HG02623 (cell line): ENCODE measurements around the gene DTNBP1.

ENCODE experiments used
- ATAC-seq: cut with Tn5 transposase; IDR thresholded peaks from one replicate; pipeline ENCODE4 v1.9.1; 2021; ENCODE audit warnings: moderate library complexity; ENCODE audit not compliant: unreplicated experiment

The DTNBP1 gene

DNA sequence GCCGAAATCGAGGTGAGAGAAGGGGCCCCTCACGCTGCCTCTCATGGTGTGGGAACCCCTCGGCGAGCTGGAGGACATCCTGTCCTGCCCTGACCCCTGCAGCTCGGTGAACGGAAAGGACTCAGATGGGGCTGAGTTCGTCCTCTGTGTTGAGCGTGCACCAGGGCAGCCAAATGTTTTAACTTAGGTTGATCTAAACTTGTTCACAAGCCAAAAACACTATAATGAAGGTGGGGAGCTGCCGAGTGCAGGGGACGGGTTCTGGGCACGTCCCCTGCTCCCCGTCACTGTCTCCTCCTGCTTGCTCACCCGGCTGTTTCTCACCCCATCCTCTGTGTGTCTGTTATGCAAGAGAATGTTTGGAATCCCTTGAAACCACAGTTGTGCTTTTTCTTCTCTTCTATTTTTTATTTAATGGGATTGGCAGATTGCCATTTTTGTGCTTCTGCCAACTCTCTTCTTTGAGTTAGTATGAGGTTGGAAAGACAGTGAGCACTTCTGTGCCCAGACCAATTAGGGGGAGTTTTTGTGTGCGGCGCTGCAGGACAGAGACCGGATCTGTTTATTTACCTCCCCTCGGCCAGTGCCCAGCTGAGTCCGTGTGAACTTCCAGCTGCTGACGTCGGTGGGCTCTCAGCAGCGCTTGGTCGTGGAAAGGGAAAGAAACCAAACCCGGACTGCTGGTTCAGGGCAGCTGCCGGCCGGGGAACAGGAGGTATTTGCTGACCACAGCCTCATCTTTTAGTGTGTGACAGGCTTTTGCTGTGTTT lies 158.1 kb downstream of the DTNBP1 start:
- ATAC-seq, result no peak

DNA sequence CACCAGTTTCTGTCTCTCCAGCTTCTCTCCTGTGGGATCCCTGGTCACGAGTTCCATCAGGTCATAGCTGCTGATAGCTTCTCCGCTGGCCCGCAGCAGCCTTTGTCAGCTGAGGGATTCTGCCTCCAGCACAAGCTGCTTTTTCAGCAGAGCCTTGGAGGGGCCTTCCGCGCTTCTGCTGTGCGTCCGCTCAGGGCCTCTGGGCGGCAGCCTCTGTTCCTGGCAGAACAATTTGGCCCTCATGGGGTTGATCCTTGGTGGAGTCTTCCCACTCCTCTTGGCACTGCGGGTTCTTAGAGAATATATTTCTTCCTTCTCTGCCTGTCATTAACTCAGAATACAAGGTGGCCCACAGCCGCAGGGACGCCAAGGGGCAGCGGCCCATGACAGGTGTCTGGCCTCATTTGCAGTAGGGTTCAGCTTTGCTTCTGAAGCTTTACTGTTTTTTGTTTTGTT lies 158.8 kb downstream of the DTNBP1 start:
- no peak for ATAC-seq

DNA sequence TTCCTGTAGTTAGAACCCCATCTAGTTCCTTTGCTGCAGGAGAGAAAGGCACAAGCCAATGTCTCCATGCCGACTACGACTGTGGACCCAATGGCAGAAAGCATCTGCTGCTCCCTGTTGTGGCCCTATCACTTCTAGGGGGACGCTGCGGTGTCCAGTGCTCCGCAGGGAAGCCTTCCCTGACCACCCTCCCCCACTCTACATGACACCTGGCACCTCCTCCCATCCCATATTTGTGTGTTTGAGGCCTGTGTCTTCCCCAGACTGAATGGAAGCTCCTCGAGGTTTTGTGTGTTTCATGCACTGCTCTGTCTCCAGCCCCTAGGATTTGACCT lies 159.5 kb downstream of the DTNBP1 start:
- ATAC-seq, result no peak

DNA sequence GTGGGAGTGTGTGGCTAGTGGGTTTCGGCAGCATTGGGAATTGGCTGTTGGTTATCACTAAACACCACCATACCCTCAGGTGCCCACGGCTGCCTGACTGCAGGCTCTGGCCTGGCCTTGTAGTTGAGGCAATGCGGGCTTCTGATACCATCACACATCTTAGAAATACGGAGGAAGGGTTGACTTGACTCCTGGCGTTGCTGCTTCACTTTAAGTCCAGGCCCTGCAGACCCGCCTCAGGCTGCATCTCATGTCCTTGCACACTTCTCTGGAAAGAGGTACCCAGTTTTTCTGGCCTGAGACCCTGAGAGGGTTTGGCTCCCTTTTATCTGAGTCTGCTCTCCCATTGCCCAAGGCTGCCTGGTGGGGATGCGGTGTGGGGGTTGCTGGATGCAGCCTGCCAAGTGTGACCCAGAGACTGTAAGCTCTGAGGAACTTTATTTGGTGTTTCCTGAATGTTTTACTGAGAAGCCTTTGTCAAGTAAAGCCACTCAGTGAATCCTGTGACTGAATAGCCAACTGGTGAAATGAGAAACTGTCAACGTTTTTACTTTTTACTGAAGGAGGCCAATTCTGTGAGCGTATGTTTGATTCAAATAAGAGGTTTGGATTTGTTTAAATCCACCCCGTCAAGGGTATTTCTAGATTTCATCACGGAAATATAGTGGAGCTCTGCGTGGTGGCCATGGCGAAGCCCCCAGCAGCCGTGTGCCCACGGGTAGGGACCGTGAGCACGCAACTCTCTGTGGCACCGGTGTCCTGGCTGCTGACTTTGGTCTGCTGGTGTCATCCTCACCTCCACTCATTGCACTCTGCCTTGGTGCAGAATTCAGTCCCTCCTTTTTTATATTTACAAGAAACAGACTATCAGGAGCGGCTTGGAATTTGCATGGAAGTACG lies 160.1 kb downstream of the DTNBP1 start:
- ATAC-seq, result no peak

GRCh38 chr6:15501826-15502445 lies 160.9 kb downstream of the DTNBP1 start:
- no peak for ATAC-seq

GRCh38 chr6:15500901-15501825 lies 161.7 kb downstream of the DTNBP1 start:
- ATAC-seq, result no peak

DNA sequence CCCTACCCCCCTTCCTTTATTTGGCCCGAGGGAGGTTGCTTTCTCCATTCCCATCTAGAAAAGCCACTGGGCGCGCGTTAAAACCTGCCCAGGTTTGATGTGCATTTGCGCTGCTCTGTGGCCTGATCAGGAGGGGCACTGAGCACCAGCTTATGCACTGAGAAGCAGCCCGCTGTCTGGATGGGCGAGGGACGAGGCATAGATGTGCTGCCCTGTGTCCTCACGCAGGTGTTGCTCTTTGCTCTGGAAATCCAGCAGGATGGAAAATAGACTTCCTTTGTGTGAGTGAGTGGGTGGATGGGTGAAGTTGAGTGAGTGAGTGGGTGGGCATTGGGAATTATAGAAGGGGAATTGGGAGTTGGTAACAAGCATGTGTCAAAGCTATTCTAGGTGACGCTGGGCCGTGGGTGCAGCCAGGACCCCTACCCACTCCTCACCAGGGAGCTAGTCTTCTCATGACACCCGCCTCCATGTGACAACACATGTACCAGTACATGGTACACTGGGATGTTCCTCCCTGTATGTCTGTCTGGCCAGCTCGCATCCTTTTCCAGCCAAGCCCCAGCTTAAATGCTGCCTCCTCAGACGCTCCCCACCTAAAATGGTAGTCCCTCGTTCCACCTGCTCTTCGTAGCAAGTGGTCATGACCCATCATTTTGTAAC lies 162.6 kb downstream of the DTNBP1 start:
- no peak for ATAC-seq

DNA sequence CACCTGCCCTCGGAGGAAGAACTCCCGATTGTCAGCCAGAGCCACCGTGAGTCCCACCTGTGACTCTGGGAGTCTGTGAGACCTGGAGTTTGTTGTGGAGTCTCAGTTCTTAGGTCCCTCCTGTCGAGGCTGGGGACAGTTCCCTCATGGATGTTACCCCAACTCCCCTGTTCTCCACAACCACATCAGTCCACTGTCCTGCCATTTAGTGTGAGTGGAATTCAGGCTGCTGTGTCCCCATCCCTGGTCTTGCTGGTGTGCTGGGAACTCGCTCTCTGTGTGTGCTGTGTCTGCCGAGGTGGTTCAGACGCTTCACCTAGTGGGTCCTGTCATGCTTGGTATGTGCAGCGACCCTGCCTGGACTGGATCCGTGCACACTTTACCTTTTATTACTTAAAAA lies 163.2 kb downstream of the DTNBP1 start:
- no peak for ATAC-seq

- ATAC-seq, result no peak
These were observed 163.7 kb downstream of the DTNBP1 start for GRCh38 chr6:15499125-15499524.

DNA sequence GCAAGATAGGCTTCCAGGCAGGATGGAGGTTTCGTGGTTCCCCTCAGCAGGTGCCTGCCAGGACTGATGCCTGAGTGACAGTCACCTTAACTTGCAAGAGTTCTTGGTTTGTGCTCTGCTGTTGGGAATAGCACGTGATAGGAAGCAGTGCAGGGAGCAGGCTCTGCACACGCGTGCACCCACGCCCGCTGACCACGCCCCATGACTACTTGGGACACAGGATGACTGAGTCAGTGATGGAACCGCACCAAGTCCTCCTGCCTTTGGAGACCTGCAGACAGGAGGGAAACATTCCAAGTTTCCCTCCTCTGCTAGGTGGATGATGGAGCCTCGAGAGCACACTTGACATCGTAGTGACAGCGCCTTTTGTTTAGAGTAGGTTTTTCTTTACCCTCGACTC lies 164.2 kb downstream of the DTNBP1 start:
- ATAC-seq, result no peak

DNA sequence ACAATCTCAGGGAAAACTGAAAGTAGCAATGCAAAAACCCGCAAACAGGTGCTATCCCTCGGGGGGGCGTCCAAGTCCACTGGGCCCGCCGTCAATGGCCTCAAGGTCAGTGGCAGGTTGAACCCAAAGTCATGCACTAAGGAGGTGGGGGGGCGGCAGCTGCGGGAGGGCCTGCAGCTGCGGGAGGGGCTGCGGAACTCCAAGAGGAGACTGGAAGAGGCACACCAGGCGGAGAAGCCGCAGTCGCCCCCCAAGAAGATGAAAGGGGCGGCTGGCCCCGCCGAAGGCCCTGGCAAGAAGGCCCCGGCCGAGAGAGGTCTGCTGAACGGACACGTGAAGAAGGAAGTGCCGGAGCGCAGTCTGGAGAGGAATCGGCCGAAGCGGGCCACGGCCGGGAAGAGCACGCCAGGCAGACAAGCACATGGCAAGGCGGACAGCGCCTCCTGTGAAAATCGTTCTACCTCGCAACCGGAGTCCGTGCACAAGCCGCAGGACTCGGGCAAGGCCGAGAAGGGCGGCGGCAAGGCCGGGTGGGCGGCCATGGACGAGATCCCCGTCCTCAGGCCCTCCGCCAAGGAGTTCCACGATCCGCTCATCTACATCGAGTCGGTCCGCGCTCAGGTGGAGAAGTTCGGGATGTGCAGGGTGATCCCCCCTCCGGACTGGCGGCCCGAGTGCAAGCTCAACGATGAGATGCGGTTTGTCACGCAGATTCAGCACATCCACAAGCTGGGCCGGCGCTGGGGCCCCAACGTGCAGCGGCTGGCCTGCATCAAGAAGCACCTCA lies 166.3 kb downstream of the DTNBP1 start:
- ATAC-seq, result no peak

- no peak for ATAC-seq
These were observed 167.4 kb downstream of the DTNBP1 start for GRCh38 chr6:15495375-15495901.

GRCh38 chr6:15493437-15494168 lies 169.2 kb downstream of the DTNBP1 start:
- ATAC-seq, result no peak

DNA sequence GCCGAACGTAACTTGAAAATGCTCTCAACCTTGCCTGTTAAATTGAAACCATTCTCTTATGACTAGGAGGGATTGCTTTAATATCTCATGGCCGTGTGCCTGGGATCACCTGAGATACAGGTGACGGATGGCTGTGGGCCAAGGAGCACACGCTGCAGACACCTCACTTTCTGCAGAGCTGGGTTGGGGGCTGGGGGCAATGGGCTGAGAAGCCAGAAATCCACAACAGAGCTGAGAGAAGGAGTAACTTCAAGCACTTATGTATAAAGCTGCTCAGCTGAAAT lies 170.9 kb downstream of the DTNBP1 start:
- ATAC-seq, result no peak

DNA sequence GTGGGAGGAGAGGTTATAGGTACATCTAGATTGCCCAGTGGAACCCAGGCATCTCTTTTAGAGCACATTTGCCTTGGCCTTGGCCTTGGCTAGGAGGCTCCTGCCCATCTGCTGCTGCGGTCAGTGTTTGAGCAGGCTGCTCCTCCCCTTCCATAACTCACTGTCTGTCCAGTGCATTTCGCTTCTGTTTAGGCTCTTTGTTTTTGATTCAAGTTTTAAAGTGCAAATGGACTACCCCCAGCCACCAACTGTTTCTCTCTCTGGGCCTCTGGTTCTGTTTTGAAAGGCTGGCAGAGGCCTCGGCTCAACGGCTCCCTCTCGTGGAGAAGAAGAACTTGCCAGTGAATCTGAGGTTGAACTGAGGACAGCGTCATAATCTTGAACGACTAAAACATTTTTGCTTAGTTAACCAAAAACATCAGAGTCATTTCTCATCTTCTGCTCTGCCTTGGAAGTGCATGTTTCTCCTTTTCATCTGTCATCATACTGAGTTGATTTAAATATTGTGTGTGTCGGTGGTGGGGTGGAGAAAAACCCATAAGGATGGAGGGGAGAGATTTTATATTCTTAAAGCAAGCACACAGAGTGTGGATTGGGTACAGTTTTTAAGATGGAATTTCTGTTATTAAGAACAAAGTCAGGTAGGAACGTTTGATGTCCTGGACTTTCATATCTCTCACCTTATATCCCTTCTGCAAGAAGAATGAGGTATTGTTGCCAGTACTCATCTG lies 171.4 kb downstream of the DTNBP1 start:
- no peak for ATAC-seq

DNA sequence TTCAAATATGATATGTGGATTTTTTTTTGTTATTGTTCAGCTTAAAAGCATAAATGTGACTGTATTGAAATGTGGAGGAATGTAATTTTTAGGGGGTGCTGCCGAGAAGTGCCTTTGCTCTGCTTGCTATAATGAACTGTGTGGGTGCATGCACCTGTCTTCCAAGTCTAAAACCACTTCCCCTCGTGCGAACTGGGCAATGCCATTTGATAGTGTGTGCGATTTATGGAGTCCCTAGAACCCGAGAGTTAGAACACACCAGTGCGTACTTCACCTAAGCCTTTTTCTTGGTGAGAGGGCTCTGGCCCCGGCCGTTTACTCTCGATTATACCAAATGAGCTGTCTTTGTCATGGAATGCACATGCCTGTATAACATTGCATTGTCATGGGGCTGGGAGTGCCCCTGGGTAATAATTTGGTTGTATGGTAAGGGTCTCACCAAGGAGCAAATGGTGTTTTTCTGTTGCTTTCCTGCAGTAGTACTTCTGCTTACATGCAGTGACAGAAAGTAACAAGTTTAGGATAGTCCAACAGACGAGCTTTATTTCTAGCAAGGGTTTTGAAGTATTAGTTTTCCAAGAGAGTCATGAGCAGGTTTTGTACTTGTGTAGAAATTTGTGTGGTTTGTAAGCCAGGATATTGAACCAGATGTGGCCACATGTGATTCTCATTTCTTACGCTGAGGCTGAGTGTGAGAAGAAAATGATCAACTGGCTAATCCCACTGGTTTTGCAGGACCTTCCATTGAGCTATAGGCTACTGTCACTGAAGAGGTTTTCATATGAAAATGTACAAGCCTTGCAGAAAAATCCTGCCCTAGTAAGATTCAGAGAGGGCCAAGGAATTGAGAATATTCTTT lies 172.4 kb downstream of the DTNBP1 start:
- no peak for ATAC-seq
